SU-DHL-6 (cell line): ENCODE measurements around the gene SEMA6A.

Source experiments
- EZH2phosphoT487 ChIP-seq: fragments of 200-600 bp; sonication (generic), shearing (Covaris generic); conservative IDR thresholded peaks from 2 replicates; pipeline ENCODE4 v1.6.1; 2018; ENCODE audit warnings: mild to moderate bottlenecking, antibody characterized with exemption, low read length, moderate library complexity, mixed read lengths
- TF ChIP-seq, protein P1 (sequence below): fragments of 200-600 bp; sonication (generic); IDR thresholded peaks from one replicate; pipeline ENCODE4 v1.5.1; 2017; ENCODE audit warnings: antibody characterized with exemption, mild to moderate bottlenecking, low read length, moderate library complexity; ENCODE audit not compliant: insufficient read depth, poor library complexity, severe bottlenecking

DNA sequence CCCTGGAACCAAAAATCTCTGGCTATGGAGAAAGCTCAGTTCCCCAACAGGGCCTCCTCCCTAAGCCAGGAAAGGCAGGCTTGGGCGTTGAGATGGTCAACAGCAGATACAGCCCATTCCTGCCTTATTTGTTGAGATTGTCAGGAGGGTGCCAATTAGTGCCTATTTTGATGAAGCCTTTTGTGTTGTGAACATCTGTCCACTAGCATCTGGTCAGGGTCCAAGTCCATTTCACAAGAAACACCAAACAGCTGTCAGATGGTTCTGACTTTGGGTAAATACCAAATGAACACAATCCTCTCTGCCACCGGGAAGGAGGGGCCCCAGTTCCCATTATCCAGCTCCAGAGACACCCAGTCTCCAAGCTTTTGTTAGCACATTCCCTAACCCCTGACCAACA, 19.9 kb downstream of the SEMA6A start:
- TF ChIP-seq, protein P1, sequence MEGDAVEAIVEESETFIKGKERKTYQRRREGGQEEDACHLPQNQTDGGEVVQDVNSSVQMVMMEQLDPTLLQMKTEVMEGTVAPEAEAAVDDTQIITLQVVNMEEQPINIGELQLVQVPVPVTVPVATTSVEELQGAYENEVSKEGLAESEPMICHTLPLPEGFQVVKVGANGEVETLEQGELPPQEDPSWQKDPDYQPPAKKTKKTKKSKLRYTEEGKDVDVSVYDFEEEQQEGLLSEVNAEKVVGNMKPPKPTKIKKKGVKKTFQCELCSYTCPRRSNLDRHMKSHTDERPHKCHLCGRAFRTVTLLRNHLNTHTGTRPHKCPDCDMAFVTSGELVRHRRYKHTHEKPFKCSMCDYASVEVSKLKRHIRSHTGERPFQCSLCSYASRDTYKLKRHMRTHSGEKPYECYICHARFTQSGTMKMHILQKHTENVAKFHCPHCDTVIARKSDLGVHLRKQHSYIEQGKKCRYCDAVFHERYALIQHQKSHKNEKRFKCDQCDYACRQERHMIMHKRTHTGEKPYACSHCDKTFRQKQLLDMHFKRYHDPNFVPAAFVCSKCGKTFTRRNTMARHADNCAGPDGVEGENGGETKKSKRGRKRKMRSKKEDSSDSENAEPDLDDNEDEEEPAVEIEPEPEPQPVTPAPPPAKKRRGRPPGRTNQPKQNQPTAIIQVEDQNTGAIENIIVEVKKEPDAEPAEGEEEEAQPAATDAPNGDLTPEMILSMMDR = no peak
- TF ChIP-seq EZH2phosphoT487 = no peak
